K562 (cell line): ENCODE measurements around the gene CRYZL1. TPM values are rescaled to one million over a fixed set of nuclear protein-coding genes. Genes with fewer than 3 reads are reported as not detected.
A peak's percentile ranks its signal among the peaks of the same experiment; 100 is the strongest.

Experiments used
- FOXP1 ChIP-seq: sonication (generic); formaldehyde crosslinking; IDR thresholded peaks from 2 replicates; pipeline ENCODE4 v1.8.0; 2022; ENCODE audit warnings: mild to moderate bottlenecking, missing genetic modification reagents
- NFE2L1 ChIP-seq: fragments of 450-650 bp; IDR thresholded peaks from 2 replicates; pipeline ENCODE4 v1.6.1; 2016; ENCODE audit warnings: missing genetic modification characterization, low read depth, mild to moderate bottlenecking, missing compliant biosample characterization, moderate library complexity, borderline replicate concordance
- ZNF408 ChIP-seq: fragments of 250-450 bp; sonication (Bioruptor Pico); IDR thresholded peaks from 2 replicates; pipeline ENCODE4 v1.4.0; 2020; ENCODE audit warnings: low read depth, mild to moderate bottlenecking, moderate library complexity
- ZZZ3 ChIP-seq: fragments of 450-650 bp; IDR thresholded peaks from 2 replicates; pipeline ENCODE4 v1.6.1; 2016; ENCODE audit warnings: antibody characterized with exemption, mild to moderate bottlenecking, moderate library complexity
- polyA plus RNA-seq, 8 experiments: library from polyadenylated mRNA; depleted of rRNA in 4 of 8; stranded (reverse) in 5 of 8; unstranded in 3 of 8; fragments of >200 nt; fragmentation: Nextera tagmentation in 2 of 8; fragmentation: Illumina TruSeq in 1 of 8; extraction: Ambion mirVana in 2 of 8; extraction: Trizol in 1 of 8; gene quantifications; 2 replicates each; pipeline versions ENCODE4 v1.2.1 to v1.2.3, GENCODE V29; 2011 to 2014; ENCODE audit warnings: inconsistent platforms in 1 of 8, missing spikeins in 1 of 8
- total RNA-seq, 7 experiments: library from RNA; depleted of rRNA in 6 of 7; stranded (reverse); fragments of >200 nt in 6 of 7; fragmentation: Illumina TruSeq in 2 of 7; extraction: Trizol in 2 of 7; gene quantifications; 2 replicates each; pipeline versions ENCODE4 v1.2.1 to v1.2.3, GENCODE V29; 2011 to 2021; ENCODE audit warnings: low replicate concordance in 1 of 7
- TF ChIP-seq, protein P1 (sequence below), 2 experiments: fragments of 450-650 bp; formaldehyde crosslinking in 1 of 2; IDR thresholded peaks; 2 replicates each; pipeline versions ENCODE4 v1.4.0 to v1.6.1; 2014 to 2020; ENCODE audit warnings: mild to moderate bottlenecking in 2 of 2, borderline replicate concordance in 1 of 2, low read depth in 1 of 2
- TF ChIP-seq, protein P2 (sequence below): conservative IDR thresholded peaks from 2 replicates; pipeline ENCODE4 v1.6.1; 2011; ENCODE audit warnings: low read depth, mild to moderate bottlenecking, low read length; ENCODE audit not compliant: control insufficient read depth

CRYZL1 gene
- total and polyA plus RNA-seq, 9 of the 15 experiments (the other 6 are each of a cell fraction or from before 2014, with no cell fraction given), result 19.9 to 98.2 (median 39.2) TPM

DNA sequence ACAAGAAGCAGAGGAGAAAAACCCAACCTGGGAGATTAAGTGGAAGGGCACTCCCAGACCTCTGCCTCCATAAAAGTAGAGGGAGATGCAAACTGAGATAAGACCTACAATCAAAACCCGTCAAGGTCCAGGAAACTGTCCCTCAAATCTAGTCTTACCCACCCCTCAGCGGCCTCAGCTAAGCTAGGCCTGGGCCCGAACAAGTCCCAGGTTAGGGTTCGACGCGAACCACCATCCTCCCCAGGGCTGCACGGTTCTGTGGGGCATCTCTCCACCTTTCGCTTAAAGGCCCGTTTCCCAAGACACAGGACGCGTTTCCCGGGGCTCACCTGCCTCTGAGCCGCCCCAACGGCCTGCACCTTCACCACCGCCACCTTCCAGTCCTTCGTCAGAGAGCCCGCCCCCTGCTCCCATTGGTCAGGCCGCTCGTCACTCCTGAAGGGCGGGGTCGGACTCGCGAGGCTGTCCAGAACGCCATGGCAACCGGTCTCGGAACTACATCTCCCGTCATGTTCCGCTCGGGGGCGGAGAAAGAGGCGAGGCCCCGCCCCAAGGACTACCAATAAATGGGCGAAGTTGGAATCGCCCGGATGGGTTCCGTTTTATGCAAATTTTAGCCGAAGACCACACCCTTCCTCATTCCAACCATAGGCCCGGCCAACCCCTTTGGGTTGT, at the start of gene CRYZL1 (continued):
- TF ChIP-seq, protein P1, sequence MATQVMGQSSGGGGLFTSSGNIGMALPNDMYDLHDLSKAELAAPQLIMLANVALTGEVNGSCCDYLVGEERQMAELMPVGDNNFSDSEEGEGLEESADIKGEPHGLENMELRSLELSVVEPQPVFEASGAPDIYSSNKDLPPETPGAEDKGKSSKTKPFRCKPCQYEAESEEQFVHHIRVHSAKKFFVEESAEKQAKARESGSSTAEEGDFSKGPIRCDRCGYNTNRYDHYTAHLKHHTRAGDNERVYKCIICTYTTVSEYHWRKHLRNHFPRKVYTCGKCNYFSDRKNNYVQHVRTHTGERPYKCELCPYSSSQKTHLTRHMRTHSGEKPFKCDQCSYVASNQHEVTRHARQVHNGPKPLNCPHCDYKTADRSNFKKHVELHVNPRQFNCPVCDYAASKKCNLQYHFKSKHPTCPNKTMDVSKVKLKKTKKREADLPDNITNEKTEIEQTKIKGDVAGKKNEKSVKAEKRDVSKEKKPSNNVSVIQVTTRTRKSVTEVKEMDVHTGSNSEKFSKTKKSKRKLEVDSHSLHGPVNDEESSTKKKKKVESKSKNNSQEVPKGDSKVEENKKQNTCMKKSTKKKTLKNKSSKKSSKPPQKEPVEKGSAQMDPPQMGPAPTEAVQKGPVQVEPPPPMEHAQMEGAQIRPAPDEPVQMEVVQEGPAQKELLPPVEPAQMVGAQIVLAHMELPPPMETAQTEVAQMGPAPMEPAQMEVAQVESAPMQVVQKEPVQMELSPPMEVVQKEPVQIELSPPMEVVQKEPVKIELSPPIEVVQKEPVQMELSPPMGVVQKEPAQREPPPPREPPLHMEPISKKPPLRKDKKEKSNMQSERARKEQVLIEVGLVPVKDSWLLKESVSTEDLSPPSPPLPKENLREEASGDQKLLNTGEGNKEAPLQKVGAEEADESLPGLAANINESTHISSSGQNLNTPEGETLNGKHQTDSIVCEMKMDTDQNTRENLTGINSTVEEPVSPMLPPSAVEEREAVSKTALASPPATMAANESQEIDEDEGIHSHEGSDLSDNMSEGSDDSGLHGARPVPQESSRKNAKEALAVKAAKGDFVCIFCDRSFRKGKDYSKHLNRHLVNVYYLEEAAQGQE (IDR thresholded peaks at IDR 0.05; ENCODE audit: borderline replicate concordance), result no peak
- TF ChIP-seq, protein P1 (CRISPR knock-in tag; IDR thresholded peaks at IDR 0.05; ENCODE audit: low read depth), result peak; percentile 30; the same call in 1 of the 2 replicates
- TF ChIP-seq NFE2L1 (tag) (no peak), ZNF408 (no peak), FOXP1 (peak; percentile 84), ZZZ3 (peak; percentile 98)
- TF ChIP-seq, protein P2, sequence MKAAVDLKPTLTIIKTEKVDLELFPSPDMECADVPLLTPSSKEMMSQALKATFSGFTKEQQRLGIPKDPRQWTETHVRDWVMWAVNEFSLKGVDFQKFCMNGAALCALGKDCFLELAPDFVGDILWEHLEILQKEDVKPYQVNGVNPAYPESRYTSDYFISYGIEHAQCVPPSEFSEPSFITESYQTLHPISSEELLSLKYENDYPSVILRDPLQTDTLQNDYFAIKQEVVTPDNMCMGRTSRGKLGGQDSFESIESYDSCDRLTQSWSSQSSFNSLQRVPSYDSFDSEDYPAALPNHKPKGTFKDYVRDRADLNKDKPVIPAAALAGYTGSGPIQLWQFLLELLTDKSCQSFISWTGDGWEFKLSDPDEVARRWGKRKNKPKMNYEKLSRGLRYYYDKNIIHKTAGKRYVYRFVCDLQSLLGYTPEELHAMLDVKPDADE, result no peak; the same call in 1 of the 2 replicates
